Measurements from ENCODE around the gene USP33. TPM values are rescaled to one million over a fixed set of nuclear protein-coding genes. Genes with fewer than 3 reads are reported as not detected.

USP33 gene
- total RNA-seq, 4 donors from 2014 or later: 50.9 to 90.5 (median 69.4) TPM

DNA sequence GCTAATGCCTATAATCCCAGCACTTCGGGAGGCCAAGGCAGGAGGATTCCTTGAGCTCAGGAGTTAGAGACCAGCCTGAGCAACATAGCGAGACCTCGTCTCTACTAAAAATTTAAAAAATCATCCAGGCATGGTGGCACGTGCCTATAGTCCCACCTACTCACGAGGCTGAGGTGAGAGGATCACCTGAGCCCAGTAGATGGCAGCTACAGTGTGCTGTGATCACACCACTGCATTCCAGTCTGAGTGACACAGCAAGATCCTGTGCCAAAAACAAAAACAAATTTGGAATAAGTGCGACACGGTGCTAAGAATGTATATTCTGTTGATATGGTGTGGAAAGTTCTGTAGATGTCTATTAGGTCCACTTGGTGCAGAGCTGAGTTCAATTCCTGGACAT is 15.1 kb downstream of the USP33 start:
- in situ Hi-C loops (cut with MboI; ENCODE audit: low pct_ligation_motif_present in 1 of 4, low pct_unique_long_range_greater_than_20kb in 1 of 4, low sequenced_read_pairs in 3 of 4) (no loop called here), intact Hi-C loops (cut with DNase I; ENCODE audit: low total_unique reads) (no loop called here)
- Histone ChIP-seq H3K36me3 (peaks cover 0 to 9% (median 0%) of the 10 kb centered on the region in 4 donors), H3K27me3 (no peaks in the 10 kb centered on the region), H3K9me3 (no peaks in the 10 kb centered on the region), H3K4me1 (peaks cover 0 to 13% (median 0%) of the 10 kb centered on the region in 4 donors), H3K27ac (no peak overlapping the region), H3K4me3 (no peak overlapping the region)
- 88 to 90% methylated on average over 3 to 7 of the region's 7 CpGs for WGBS, 2 donors (ENCODE audit: low coverage in 1 of 2)
- DNase-seq: no peak
- TF ChIP-seq, protein P1, sequence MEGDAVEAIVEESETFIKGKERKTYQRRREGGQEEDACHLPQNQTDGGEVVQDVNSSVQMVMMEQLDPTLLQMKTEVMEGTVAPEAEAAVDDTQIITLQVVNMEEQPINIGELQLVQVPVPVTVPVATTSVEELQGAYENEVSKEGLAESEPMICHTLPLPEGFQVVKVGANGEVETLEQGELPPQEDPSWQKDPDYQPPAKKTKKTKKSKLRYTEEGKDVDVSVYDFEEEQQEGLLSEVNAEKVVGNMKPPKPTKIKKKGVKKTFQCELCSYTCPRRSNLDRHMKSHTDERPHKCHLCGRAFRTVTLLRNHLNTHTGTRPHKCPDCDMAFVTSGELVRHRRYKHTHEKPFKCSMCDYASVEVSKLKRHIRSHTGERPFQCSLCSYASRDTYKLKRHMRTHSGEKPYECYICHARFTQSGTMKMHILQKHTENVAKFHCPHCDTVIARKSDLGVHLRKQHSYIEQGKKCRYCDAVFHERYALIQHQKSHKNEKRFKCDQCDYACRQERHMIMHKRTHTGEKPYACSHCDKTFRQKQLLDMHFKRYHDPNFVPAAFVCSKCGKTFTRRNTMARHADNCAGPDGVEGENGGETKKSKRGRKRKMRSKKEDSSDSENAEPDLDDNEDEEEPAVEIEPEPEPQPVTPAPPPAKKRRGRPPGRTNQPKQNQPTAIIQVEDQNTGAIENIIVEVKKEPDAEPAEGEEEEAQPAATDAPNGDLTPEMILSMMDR (IDR thresholded peaks at IDR 0.05): no peak
- no peak for TF ChIP-seq POLR2AphosphoS5 (IDR thresholded peaks at IDR 0.05)
- TF ChIP-seq EP300 (IDR thresholded peaks at IDR 0.05; ENCODE audit: low read depth): no peak
- TF ChIP-seq POLR2A (IDR thresholded peaks at IDR 0.05): no peak

DNA sequence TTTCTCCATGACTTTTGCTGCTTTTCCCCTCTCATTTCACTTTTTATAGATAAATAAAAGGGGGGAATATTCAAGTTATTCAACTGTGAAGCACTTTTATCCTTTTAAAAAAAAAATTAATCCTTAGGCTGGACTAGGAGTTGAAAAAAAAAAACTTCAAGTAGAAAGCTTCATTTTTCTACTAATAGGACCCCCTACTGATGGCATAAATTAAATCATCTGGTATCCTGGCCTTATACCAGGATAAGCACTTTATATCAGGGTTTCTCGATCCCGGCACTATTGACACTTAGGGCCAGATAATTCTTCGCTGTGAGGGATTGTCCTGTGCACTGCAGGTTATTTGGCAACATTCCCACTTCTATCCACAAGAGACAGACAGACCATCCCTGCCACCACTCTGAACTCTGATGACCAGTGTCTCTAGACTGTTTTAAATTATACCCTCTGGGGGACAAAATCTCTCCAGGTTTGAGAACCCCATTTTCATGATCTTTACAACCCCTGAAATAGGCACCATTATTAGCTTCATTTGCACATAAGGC is 17.6 kb downstream of the USP33 start:
- Histone ChIP-seq H3K36me3 (peaks cover 0 to 15% (median 6%) of the 10 kb centered on the region in 4 donors), H3K4me1 (peaks cover 0 to 5% (median 0%) of the 10 kb centered on the region in 4 donors), H3K27ac (no peak overlapping the region), H3K4me3 (no peak overlapping the region), H3K9me3 (no peaks in the 10 kb centered on the region), H3K27me3 (no peaks in the 10 kb centered on the region)
- no peak for TF ChIP-seq EP300 (IDR thresholded peaks at IDR 0.05; ENCODE audit: low read depth)
- no peak for TF ChIP-seq POLR2A (IDR thresholded peaks at IDR 0.05)
- TF ChIP-seq POLR2AphosphoS5 (IDR thresholded peaks at IDR 0.05): no peak
- TF ChIP-seq, protein P1 (IDR thresholded peaks at IDR 0.05): no peak
- in situ Hi-C loops (cut with MboI; ENCODE audit: low pct_ligation_motif_present in 1 of 4, low pct_unique_long_range_greater_than_20kb in 1 of 4, low sequenced_read_pairs in 3 of 4) (no loop called here), intact Hi-C loops (cut with DNase I; ENCODE audit: low total_unique reads) (no loop called here)
- no peak for DNase-seq
- 94% methylated on average over 3 of the region's 3 CpGs; no CpG with 5 or more reads in 1 of the 2 donors for WGBS, 2 donors (ENCODE audit: low coverage in 1 of 2)

DNA sequence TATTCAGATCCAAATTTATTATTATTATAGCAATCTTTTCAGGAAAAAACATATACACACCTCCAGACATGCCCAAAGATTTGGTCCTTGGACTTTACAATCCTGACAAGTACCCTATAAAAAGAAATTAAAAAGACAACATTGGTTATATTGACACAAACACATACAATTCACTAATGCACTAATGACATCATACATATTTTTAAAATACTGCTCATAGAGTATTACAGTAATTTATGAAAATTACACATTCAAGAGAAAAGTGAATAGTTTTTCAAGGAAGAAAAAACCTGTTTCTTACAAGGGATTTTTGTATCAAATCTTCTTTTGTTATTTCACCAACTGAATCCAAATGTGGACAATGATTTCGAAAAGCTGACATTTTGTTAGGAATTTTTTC is 18.3 kb downstream of the USP33 start:
- H3K4me3 ChIP-seq: no peak overlapping the region
- TF ChIP-seq, protein P1 (IDR thresholded peaks at IDR 0.05): no peak
- TF ChIP-seq POLR2AphosphoS5 (IDR thresholded peaks at IDR 0.05) (no peak), EP300 (IDR thresholded peaks at IDR 0.05; ENCODE audit: low read depth) (no peak), POLR2A (IDR thresholded peaks at IDR 0.05) (no peak)
- intact Hi-C loops (cut with DNase I; ENCODE audit: low total_unique reads): no loop called here
- H3K9me3 ChIP-seq: no peaks in the 10 kb centered on the region
- H3K27ac ChIP-seq: no peak overlapping the region
- 85 to 98% methylated on average over 1 of the region's 1 CpG for WGBS, 2 donors (ENCODE audit: low coverage in 1 of 2)
- in situ Hi-C loops (cut with MboI; ENCODE audit: low pct_ligation_motif_present in 1 of 4, low pct_unique_long_range_greater_than_20kb in 1 of 4, low sequenced_read_pairs in 3 of 4): no loop called here
- DNase-seq: no peak
- H3K36me3 ChIP-seq: peaks cover 0 to 15% (median 6%) of the 10 kb centered on the region in 4 donors
- no peaks in the 10 kb centered on the region for H3K27me3 ChIP-seq
- peaks cover 0 to 5% (median 0%) of the 10 kb centered on the region in 4 donors for H3K4me1 ChIP-seq

DNA sequence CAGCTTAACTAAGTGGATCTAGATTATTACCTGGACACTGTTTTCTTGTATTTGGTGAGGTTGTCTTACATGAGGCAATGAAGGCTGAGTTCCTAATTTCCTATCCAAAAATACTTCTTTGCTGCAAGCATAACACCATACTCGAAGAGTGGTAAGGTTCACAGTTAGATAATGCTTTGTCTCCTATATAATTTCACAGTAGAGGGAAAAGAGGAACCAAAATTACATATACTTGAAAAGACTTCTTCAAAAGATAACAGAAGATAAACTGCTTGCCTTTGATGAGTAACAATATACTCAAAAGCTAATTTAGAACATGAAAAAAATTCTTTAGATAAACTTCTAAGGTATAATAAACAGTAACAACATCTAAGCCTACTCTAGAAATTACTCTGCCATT is 20.4 kb downstream of the USP33 start:
- in situ Hi-C loops (cut with MboI; ENCODE audit: low pct_ligation_motif_present in 1 of 4, low pct_unique_long_range_greater_than_20kb in 1 of 4, low sequenced_read_pairs in 3 of 4): no loop called here
- H3K9me3 ChIP-seq: no peaks in the 10 kb centered on the region
- peaks cover 0 to 23% (median 10%) of the 10 kb centered on the region in 4 donors for H3K36me3 ChIP-seq
- H3K27ac ChIP-seq: no peak overlapping the region
- 71 to 84% methylated on average over 1 of the region's 1 CpG for WGBS, 2 donors (ENCODE audit: low coverage in 1 of 2)
- TF ChIP-seq POLR2A (IDR thresholded peaks at IDR 0.05) (no peak), EP300 (IDR thresholded peaks at IDR 0.05; ENCODE audit: low read depth) (no peak), POLR2AphosphoS5 (IDR thresholded peaks at IDR 0.05) (no peak)
- TF ChIP-seq, protein P1 (IDR thresholded peaks at IDR 0.05): no peak
- DNase-seq: no peak
- H3K4me1 ChIP-seq: peaks cover 0 to 3% (median 0%) of the 10 kb centered on the region in 4 donors
- H3K27me3 ChIP-seq: no peaks in the 10 kb centered on the region
- no peak overlapping the region for H3K4me3 ChIP-seq
- intact Hi-C loops (cut with DNase I; ENCODE audit: low total_unique reads): no loop called here
